GM12892 (cell line): ENCODE measurements around the gene MESD.

Experiments used
- DNase-seq: peaks from one replicate; pipeline ENCODE4 v3.0.0; 2011; ENCODE audit not compliant: insufficient read length
- FAIRE-seq: peaks from 2 replicates; lab custom pipeline; 2011; peaks lifted over from hg19 to GRCh38; lab: Jason Lieb, UNC
- POLR2A ChIP-seq: IDR thresholded peaks from 2 replicates; pipeline ENCODE4 v1.6.1; 2011; ENCODE audit warnings: low read depth, low read length, control low read depth
- POLR2AphosphoS5 ChIP-seq: IDR thresholded peaks from 2 replicates; pipeline ENCODE4 v1.6.1; 2011; ENCODE audit warnings: low read depth, low read length, control low read depth
- TAF1 ChIP-seq: IDR thresholded peaks from 2 replicates; pipeline ENCODE4 v1.6.1; 2011; ENCODE audit warnings: low read depth, mild to moderate bottlenecking, control low read depth, low read length, borderline replicate concordance

The MESD gene

DNA sequence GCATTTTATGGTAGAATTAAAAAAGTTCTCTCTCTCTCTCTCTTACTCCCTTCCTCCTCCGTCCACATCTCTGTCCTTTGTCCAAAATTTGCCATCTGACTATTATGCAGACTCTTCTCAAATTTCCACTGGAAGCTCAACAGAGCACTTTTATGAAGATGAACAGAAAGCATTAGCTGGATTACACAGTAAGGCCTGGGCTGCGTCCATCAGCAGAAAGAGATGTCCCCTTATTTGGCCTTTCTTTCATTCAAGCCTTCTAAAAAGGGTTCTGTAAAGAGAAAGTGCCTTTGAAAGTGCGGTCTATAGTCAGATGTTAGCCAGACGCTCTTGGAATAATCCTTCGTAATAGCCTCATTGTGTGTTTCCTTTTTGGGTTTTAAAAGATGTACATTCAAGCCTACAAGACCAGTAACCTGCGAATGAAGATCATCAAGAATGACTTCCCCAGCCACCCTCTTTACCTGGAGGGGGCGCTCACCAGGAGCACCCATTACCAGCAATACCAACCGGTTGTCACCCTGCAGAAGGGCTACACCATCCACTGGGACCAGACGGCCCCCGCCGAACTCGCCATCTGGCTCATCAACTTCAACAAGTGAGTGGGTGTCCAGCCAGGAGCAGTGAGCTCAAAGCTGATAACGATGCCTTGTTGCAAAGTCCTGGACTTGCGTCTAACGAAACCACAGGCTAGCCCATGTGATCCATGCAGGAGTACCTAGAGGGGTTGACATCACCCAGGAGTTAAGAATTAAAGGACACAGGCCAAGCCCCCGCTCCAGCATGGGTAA is 53.1 kb downstream of the MESD start:
- DNase-seq (no peak), FAIRE-seq (no peak)
- no peak for TF ChIP-seq TAF1
- no peak for TF ChIP-seq POLR2AphosphoS5
- no peak for TF ChIP-seq POLR2A

DNA sequence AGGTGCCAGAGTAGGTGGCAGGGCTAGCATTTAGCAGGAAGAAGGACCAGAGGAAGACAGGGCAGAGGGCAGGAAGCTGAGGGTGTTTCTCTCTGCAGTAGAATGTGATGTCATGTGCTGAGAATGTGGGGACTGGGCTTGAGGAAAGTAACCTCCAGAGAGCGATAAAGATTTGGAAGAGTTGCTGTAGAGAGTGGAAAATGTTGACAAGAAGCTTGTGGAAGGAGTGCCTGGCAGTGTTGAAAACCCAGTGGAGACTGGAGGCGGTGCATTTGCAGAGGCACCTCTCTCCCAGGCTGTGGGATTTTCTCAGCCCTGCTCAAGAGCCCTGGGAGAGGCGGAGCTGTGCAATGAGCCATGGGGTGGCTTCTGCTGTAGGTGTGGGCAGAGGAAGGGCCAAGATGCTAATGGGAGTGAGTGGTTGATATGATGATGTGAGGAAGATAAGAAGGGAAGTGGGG is 54.8 kb downstream of the MESD start:
- no peak for TF ChIP-seq POLR2AphosphoS5
- DNase-seq (no peak), FAIRE-seq (no peak)

DNA sequence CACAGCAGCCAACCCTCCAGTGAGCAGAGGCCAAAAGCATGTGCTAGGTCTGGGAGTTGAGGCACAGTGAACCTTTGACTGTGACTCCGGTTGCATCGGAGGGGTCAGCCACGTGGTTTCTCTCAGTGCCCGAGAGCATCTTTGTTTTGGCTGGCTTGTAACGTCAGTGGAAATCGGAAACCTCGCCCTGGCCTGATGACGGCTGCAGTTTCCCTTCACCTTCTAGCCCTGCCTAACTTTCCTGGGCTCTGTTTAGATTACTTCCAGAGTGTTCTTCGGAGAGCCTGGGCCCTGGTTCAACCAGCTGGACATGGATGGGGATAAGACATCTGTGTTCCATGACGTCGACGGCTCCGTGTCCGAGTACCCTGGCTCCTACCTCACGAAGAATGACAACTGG is 56.6 kb downstream of the MESD start:
- TF ChIP-seq POLR2AphosphoS5 (no peak), TAF1 (no peak), POLR2A (no peak)
- FAIRE-seq: no peak
- DNase-seq: no peak

DNA sequence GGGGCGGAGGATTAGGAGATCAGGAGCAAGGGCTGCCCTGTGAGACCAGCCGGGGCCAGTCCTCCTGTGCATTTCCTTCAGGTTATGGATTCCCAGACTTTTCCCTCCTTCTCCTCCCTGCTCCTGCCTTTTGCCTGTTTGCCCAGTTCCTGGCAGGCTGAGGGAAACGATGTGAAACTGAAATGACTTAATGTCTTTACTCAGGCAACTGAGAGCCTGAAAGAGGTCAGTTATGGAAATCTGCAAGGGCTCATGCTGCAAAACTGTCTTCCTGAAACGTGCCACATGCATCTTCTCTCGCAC is 57.2 kb downstream of the MESD start:
- FAIRE-seq (no peak), DNase-seq (no peak)
- no peak for TF ChIP-seq POLR2A
- no peak for TF ChIP-seq TAF1
- no peak for TF ChIP-seq POLR2AphosphoS5

DNA sequence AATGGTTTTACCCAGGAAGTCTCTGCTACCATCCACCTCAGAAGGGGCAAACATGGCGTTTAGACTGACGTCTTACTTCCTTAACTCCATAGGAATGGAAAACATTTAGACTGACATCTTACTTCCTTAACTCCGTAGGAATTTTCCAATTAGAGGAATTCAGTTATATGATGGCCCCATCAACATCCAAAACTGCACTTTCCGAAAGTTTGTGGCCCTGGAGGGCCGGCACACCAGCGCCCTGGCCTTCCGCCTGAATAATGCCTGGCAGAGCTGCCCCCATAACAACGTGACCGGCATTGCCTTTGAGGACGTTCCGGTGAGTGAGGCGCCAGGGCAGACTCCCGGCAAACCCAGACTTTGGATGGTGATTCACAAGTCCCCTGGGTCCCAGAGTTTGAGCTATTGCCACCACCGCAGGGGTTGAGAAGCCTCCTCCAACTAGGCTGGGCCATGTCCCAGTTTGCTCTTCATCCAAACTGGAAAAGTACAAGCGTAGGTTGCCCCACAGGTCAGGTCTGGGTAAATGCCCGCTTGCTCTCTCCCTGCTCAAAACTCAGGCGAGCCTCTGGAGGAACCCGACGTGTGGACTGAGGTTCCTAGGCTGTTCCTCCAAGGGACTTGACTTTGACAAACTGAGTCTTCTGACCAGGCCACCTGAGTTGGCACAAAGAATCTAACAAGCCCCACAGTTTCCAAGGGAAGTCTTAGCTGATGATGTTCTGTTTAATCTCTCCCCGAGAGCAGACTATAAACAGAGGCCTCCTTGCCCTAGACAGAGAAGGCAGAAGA is 57.7 kb downstream of the MESD start:
- DNase-seq (no peak), FAIRE-seq (no peak)
- TF ChIP-seq TAF1: no peak
- no peak for TF ChIP-seq POLR2AphosphoS5
- TF ChIP-seq POLR2A: no peak

DNA sequence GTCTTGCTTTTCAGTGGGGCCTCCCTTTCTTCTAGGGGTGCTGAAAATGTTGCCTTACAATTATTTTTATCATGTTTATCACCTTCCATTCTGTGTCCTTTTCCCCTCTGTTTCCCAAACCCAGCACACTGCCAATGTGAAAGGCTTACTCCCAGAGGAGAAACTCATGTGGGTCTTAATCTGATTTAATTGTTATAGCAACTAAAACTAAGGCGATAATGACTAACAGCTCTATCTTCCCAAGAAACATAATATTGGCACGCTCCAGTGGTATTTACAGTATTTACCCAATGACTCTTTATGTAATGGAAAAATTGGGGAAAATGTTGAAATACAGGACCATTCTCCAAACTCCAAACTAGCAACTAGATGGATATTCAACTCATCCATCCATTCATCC is 58.4 kb downstream of the MESD start:
- FAIRE-seq (no peak), DNase-seq (no peak)
- TF ChIP-seq POLR2AphosphoS5 (no peak), TAF1 (no peak), POLR2A (no peak)

DNA sequence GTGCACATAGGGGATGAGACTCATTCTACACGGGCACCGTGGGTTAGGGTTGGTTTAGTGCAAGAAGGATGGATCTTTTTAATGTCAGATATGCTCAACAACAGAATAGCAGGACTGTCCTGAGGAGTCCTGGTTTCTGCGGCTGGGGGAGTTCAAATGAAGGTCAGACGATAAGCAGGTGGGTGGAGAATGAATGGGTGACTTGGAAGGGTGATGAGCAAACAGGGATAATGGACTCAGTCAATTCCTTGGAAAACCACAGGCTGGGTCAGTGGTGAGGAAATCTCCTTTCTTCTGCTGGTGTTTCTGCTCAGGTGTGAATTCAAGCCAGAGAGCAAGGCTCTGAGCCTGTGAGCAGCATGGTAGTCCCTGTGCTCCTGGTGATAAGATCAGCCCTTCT is 59.9 kb downstream of the MESD start:
- FAIRE-seq (no peak), DNase-seq (no peak)
- TF ChIP-seq TAF1: no peak
- TF ChIP-seq POLR2AphosphoS5: no peak
- no peak for TF ChIP-seq POLR2A

DNA sequence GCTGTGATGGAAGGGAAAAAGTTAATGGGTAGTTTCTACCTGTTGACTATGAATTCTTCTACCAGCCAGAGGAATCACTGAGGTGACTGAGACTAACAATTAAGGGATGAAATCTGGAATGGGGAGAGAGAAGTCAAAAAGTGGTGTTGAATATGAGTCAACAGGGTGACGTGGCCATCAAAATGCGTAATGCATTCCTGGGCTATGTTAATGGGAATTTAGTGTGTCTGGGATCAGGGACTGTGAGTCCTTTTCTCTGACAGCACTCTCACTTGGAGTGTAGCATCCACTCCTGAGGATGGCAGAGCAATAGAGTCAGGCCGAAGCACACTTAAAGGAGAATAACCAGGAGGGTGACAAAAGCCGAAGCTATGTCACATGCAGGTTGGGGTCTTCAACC is 60.4 kb downstream of the MESD start:
- TF ChIP-seq TAF1 (no peak), POLR2AphosphoS5 (no peak), POLR2A (no peak)
- no peak for FAIRE-seq
- no peak for DNase-seq

DNA sequence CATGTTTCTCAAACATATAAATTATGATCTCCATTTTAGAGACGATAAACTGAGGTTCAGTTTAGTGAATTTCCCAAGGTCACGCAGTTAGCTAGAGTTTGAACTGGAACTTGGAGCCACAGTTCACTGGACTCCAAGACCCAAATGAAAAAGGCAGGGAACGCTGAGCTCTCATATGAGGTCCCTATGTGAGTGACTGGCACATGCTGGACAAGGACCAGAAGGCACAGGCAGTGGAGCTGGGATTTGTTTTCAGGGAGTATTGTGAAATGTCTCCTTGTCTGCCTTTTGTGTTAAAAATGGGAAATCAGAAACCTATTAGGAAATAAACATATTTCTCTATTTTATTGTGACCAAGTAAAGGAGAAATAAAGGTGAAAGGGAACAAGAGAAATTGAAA is 63.5 kb downstream of the MESD start:
- TF ChIP-seq POLR2AphosphoS5 (no peak), TAF1 (no peak), POLR2A (no peak)
- DNase-seq: no peak
- no peak for FAIRE-seq

DNA sequence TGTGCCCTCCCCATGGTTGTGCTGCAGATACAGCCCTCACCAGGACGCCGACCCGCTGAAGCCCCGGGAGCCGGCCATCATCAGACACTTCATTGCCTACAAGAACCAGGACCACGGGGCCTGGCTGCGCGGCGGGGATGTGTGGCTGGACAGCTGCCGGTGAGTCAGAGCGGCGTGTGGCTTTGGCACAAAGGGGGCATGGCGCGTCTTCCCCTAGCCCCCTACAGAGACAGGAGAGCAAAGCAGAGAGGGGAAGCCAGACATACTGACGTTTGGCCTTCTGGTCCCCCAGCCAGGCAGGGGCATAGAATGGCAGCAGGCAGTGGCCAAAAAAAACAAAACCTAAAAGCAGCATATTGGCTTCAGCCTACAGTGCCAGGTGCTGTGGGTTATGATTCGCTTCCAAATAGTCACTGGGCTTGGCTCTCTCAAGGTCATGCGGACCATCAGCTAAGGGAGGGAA is 64.0 kb downstream of the MESD start:
- DNase-seq (no peak), FAIRE-seq (no peak)
- TF ChIP-seq POLR2A: no peak
- TF ChIP-seq TAF1: no peak
- no peak for TF ChIP-seq POLR2AphosphoS5

DNA sequence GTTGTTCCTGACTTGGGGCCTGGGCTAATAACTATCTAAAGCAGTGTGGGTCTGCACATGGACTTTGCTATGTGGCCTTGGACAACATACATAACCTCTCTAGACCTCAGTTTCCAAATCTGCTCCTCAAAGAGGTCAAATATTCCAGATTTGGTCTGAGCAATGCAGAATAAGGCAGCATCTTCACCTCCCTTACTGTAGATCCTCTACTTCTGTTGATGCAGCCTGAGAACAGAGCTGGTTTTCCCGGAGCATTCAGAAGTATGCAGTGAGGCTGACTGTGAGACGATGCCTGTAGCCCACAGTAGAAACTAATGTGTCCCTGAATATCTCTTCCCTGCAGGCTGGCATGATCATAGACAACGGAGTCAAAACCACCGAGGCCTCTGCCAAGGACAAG is 65.3 kb downstream of the MESD start:
- TF ChIP-seq POLR2A: no peak
- FAIRE-seq (no peak), DNase-seq (no peak)

DNA sequence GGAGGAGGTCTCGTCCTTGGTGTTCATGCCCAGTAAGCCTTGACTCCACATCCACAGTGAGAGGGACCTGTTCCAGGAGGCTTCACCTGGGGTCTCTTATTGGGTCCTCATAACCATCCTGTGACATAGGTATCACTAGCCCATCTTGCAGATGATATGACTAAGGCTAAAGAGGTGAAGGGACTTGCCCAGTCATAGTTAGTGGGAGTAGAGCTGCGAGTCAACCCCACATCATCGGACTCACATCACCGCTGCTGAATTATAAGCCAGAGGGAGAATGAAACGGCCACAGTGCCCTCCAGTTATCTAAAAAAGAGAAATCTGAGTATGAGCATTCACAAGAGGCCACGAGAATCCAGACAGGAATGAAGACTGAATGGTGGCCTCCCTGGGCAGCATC is 66.0 kb downstream of the MESD start:
- no peak for DNase-seq
- no peak for TF ChIP-seq POLR2AphosphoS5
- TF ChIP-seq TAF1: no peak
- no peak for TF ChIP-seq POLR2A
- FAIRE-seq: no peak
